ENCODE measurements around the gene WDPCP.

DNA sequence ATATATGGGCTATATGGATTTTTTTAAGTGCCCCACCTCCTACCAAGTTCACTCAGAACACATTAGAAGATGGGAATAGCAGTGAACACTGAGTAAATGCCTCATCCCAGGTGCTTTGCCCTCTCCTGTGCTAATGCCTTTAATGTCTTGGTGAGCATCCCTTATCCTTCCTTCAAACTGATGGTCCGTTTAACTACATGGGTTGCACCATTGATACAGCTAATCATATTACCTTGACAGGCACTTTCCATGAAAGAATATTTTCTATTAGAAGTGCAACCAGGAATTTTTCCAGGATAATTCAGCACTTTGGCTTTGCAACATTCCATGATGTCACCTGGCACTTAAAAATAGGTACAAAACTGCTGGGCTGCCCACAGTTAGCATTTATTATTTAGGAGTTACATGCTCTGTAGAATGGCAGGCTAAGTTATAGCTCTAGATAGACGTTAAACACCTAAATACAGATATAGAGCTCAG, 74.0 kb downstream of the WDPCP start:
- TF ChIP-seq RAD21 (conservative IDR thresholded peaks at IDR 0.05) = no peak
- TF ChIP-seq, protein P1, sequence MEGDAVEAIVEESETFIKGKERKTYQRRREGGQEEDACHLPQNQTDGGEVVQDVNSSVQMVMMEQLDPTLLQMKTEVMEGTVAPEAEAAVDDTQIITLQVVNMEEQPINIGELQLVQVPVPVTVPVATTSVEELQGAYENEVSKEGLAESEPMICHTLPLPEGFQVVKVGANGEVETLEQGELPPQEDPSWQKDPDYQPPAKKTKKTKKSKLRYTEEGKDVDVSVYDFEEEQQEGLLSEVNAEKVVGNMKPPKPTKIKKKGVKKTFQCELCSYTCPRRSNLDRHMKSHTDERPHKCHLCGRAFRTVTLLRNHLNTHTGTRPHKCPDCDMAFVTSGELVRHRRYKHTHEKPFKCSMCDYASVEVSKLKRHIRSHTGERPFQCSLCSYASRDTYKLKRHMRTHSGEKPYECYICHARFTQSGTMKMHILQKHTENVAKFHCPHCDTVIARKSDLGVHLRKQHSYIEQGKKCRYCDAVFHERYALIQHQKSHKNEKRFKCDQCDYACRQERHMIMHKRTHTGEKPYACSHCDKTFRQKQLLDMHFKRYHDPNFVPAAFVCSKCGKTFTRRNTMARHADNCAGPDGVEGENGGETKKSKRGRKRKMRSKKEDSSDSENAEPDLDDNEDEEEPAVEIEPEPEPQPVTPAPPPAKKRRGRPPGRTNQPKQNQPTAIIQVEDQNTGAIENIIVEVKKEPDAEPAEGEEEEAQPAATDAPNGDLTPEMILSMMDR (IDR thresholded peaks at IDR 0.05; ENCODE audit: poor library complexity, severe bottlenecking) = no peak

Measured in neural cell (in vitro differentiated cells).